ENCODE results near the gene MMRN2.

The MMRN2 gene

DNA sequence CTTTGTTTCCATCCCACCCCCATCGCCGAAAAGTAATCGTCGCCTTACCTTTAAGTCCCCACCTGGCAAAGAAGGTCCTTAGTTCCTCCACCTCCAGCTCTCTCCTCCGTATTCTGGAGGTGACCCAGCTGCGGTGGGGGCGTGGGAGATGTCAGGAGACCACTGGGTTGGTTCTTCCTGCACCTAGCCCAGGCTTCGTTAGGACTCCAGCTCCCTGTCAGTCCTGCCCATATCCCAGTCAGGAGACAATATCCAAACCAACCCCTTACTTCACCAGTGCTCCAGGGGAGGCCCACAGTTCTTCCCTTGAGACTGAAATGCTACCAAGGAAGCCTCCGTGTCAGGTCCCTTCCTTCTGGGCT is 11.6 kb upstream of the MMRN2 start:
- DNase-seq: no peak

DNA sequence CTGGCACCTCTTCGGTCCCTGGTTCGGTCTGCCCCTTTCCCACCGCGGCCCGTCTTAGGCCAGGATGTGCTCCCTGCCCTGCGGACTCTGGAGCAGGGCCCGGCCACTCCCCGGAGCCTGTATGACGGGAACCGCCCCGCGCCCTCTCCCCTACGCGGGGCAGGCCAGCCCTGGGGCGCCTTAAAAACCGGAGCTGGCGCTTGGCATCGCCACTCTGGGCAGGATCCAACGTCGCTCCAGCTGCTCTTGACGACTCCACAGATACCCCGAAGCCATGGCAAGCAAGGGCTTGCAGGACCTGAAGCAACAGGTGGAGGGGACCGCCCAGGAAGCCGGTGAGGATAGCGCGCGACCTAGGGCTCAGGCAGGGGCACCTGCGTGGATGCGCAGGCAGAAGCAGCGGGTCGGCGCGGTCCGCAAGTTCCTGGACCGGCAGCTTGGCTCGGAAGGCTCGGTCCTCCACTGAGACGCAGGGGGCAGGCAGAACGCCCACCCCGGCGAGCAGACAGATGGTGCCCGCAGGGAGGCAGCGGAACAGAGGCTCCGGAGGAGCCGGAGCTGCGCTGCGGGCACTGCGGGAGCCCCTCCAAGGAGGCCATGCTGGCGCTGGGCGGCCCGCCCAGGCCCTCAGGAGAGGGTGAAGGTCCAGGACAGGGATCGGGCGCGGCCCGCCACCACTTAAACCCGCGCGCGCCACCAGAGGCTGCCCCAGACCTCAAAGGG is 11.0 kb upstream of the MMRN2 start, which contains the start of gene ADIRF:
ADIRF (plus strand) TSS at position 212 of the 723 bp plus-strand sequence; CDS start at position 275, 63 bp downstream.
- peak; percentile 32 for DNase-seq

DNA sequence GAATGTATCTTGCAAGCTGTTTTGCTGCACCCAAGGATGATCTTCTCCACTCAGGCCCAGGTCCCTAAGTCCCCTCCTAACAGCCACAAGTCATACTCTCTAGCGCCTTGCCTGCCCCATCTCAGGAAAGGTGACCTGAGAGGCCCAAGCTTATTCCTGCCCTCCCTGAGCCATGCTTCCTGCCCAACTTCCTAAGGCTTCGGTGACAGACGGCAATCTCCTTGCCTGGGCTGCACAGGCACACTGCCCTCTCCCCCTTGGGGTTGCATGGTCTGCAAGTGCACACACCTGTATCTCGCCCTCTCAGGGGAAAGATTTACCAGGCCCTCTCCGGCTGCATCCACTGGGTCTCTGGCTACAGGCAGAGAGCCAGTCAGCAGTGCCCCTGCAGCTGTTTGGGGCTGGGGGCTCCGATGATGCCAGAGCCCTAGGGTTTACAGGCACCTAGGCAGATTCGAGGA is 10.1 kb upstream of the MMRN2 start:
- DNase-seq: no peak

DNA sequence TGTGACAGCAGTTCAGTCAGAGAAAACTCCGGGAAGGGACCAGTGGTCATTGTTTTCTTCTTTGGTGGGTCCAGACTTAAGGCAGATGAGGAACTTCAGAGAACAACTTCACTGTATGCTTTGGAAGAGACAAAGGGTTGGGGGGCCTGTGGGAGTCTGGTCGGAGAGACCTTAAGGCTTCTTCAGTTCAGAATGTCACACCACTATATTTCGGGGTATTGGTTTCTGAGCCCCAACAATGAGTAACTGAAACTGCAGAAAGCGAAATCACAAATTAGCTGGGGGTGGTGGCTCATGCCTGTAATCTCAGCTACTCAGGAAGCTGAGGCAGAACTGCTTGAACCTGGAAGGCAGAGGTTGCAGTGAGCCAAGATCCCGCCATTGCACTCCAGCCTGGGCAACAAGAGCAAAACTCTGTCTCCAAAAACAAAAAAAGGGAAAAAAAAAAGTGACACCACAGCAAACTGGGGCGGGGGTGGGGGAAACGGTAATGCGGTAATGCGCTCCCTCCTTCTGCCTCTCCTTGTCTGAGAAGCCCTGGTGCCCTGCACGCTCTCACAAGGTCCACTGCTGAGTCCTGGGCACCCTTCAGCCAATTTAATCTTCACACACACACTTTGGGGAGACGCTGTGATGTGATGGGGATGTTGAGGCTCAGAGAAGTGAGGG is 8.7 kb upstream of the MMRN2 start:
- DNase-seq: no peak

DNA sequence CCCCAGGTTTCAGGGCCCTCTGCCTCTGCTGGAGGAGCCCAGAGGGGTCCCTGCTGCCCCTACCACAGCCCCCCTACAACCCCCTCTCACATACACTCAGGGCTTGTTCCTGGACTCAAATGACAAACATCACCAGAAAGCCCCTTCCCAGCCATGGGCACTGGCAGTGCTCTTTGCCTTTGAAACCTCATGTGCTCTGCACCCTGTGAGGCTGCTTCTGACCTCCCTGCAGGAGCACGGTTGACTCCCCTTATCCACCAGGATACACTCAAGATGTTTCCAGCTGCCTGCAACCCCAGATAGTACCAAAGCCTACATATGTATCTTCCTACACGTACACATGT is 7.4 kb upstream of the MMRN2 start:
- no peak for DNase-seq

DNA sequence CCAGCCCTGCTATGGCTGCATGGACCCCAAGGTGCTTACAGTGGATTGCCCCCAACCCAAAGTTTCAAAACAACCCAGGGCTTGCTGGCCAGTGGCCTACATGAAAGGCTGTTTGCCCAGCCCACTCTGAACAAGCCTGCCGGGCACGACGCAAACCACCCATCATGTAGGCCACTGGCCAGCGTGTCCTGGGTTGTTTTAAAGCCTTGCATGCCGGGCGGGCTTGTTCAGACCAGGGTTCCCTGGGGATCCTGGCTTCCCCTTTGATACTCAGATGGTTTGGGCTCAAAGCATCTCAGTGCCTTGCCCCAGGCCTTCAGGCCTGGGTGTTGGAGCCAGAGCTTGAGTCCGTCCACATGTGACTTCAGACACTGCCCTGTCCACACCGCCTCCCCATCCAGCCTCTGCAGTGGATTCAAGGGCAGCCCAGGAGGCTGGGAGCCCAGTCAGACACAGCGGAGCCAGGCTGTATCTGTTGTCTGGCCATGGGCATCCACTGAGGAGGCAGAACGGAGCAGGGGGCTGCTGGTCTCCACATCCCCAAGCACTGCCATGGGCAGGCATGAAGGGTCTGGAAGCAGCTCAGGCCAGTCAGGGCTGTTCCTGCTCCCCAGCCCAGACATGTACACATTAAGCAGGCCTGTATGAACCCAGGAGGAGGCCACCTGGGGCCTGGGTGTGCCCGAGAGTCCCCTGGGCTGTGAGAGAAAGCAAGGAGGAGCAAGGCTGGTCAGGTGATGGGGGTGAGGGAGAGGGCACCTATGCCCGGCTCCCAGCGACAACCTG is 6.8 kb upstream of the MMRN2 start:
- DNase-seq: no peak

DNA sequence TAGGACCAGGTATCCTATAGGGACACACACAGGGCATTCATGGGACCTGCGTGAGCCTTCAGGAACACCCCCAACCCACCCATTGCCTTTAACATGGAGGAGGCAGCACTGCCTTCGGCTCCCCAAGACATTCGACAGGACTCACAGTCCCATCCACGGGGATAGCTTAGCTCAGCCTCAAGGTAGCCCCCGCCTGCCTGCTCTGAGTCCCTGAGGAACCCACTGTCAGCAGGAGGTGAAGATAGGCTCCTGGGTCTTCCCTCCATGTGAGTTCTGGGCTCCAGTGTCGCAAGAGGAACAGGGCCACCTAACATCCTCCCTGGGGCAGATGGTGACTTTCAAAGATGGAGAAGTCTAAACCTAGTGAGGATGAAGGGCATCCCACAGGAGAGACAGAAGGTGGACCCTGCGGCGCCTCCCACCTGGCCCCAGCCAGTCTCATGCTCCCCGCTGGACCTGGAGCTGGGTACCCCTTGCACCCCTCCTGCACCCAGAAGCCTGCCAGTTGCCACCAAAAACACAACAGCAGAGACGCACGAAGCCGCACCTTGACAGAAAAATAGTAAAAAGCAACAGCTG is 6.0 kb upstream of the MMRN2 start:
- no peak for DNase-seq

DNA sequence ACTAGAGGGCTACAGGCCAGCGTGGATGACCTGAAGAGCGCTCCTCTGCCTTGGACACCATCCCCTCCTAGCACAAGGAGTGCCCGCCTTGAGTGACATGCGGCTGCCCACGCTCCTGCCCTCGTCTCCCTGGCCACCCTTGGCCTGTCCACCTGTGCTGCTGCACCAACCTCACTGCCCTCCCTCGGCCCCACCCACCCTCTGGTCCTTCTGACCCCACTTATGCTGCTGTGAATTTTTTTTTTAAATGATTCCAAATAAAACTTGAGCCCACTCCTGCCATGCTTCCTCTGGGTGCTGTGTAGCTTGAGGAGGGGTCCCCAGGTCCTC is 5.5 kb upstream of the MMRN2 start:
- DNase-seq: no peak

DNA sequence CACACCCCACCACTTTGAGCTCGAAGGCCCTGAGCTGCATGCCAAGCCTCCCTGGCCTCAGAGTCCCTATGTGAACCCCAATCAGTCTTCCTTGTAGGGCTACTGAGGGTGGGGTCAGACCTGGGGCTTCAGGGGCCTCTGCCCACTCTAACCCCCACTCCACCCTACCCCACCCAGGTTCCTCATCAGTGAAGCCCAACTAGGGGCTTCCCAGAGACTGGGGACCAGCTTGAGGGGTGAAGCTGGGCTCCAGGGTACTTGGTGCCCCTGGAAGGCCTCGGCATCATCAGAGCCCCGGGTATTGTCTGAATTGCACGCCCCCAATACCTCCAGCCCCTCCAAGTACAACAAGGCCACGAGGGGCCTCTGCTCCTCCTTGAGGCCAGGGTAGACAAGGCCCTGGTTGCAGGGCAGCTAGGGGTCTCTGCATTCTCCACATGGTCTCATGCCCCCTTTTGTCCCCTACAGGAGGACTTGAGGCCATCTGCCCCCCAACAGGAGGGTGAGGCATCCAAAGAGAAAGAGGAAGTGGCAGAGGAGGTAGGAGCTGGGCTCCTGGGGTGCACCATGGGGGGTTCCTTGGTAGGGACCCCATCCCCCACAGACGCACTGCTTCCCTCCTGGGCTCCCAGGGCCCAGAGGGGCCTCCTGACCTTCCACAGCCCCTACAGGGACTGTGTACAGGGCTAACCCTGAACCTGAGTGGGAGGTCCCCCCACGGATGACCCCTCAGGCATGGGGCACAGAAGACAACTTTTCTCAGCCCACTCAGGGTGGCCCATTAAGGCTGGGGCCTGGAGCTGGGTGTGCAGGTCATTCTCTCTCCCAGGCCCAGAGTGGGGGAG is 4.9 kb upstream of the MMRN2 start:
- DNase-seq: no peak

DNA sequence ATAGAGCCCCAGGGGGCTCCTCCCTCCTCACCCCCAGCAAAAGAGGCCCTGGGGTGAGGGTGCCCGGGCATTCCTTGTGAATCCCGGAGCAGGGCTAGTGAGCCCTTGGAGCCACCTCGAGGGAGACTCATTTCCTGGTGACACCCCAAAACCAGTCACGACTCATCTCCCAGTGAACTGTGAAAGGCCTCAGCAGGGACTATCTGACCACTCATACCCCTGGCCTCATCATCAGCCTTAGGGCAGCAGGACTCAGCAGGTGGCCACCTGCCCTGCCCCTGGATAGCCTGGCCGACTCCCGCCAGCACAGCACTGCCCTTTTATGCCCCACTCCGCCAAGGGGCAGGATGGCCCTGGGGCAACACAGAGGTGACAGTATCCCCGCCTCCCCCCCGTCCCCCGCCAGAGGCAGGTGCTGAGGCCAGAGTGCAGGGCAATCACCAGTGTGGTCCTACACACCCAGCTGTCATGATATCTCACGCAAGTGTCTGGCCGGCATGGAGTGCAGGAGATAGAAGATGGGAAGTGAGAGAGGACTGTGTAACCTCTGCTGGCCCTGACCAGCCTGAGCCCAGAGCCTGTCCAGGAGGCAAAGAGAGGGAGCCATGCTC is 4.2 kb upstream of the MMRN2 start:
- no peak for DNase-seq

DNA sequence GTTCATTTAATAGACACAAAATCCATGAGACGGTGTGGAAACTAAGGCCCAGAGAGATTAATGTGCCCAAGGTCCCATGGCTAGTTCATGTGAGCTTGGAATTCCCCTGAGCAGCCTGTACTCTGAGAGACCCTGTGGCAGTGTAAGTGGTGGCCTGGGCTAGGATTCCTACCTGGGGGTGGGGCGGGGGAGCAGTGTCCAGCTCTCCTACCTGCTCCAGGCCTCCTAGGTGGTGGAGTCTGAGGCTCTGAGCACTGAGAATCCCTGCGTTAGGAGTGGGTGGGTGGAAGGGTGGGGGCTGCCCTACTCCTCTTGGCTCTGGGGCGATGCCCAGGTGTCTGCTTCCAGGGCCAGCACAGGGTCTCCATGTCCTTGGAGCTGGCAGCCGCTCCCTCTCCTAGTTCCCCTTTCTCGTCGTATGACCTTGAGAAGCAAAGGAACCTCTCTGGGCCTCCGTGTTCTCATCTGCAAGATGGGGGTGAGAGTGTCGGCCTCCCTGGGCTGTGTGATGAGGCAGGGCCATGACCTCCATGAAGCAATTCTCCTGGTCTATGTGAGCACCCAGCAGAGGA is 3.5 kb upstream of the MMRN2 start:
- no peak for DNase-seq

DNA sequence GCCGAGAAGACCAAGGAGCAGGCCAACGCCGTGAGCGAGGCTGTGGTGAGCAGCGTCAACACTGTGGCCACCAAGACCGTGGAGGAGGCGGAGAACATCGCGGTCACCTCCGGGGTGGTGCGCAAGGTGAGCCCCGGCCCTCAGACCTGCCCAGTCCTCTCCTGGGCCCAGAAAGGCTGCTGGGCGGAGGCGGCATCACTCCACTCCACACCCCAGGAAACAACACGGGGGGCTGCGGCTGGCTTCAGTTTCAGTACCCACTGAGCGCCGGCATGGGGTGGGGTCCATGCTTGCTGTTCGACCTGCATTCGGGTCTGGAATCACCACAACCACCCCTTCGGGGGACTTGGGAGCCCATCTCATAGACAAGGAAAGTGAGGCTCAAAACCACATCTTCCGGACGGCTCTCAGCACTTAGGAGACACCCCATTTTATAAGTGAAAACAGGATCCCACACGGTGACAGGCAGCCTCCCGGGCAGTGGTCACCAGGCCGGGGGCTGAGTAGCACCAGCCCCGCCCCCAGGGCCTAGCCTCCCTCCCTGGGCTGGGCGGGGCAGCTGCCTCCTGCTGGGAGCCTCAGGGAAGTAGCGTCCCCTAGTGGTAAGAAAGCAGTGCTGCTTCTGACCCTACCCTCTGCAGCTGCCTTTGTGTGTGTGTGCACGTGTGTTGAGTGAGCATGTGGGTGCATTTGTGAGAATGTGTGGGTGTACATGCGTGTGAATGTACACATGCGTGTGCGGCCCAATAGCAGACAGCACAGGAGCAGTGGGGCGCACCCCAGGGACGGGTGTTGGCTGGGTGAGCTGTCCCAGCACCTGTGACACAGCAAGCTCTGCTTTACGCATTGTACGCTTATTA is 2.8 kb upstream of the MMRN2 start:
- DNase-seq: no peak

DNA sequence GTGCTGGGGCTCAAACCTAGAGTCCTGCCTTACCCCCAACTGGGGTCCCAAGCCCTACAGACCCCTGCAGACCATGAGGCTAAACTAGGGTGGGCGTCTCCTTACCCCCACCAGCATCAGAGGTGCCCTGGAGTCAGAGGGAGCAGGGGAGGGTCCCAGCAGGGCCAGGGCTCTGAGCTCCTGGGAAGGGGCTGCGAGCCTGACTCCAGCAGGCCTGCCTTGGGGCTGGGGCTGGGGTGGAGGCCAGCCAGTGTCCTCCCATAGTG is 2.3 kb upstream of the MMRN2 start:
- no peak for DNase-seq

DNA sequence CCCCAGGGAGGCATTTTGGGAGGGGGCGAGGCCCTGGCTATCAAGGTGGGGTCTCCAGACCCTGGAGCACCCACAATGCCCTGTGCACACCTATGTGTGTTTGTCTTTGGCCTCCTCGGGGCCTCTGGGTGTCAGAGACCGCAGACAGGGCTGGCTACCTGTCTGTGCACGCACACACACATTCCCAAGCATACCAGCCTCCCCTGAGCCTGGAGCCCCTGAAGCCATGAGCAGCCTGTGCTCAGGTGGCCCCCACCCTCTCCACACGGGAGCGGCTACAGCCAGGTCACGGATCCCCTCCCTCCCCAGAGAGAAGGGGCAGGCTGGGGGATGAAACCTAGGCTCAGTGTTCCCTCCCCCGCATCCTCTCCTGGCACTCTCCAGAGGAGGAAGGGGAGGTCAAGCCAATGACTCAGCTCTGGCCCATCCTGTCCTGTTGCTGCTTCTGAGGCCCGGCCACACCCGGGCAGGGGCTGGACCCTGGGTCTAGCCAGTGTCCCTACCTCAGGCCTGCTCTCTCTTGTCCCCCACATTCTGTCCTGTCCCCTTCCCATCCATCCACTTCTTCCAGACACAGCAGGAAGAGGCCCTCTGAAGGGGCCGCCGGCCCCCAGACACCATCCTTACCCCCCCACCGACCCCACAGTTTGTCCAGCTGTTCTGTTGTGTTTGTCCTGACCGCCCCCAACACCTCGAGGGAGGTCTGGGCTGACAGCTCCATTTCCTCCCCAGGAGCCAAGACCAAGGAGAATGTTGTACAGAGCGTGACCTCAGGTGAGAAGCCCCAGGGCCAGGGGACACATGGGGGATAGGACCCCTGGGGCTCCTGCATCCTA is 1.7 kb upstream of the MMRN2 start:
- no peak for DNase-seq

DNA sequence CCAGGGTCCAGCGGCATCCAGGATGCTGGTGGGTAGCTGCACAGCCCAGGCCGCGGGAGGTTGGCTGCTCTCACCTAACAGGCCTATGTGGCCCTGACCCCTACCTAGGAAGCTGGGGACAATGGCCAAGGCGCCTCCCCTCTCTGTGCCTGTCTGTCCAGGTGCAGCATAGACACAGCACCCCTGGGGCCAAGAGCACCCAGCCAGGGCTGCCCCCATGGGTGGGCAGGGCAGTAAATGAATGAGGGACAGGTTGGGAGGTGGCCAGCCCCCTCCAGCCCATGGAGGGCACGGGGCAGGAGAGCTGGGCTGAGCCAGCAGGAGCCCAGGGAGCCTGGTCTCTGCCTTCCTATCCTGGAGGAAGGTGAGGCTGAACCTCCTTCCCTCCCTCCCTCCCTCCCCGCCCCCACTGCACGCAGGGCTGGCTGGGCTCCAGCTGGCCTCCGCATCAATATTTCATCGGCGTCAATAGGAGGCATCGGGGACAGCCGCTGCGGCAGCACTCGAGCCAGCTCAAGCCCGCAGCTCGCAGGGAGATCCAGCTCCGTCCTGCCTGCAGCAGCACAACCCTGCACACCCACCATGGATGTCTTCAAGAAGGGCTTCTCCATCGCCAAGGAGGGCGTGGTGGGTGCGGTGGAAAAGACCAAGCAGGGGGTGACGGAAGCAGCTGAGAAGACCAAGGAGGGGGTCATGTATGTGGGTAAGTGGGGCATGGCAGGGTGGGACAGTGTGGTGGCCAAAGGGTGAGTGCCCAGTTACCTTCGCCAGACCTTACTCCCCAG is 893 bp upstream of the MMRN2 start, which contains the start of gene SNCG:
SNCG (plus strand) TSS at position 484 of the 785 bp plus-strand sequence; CDS start at position 583, 99 bp downstream.
- DNase-seq: peak; percentile 5

DNA sequence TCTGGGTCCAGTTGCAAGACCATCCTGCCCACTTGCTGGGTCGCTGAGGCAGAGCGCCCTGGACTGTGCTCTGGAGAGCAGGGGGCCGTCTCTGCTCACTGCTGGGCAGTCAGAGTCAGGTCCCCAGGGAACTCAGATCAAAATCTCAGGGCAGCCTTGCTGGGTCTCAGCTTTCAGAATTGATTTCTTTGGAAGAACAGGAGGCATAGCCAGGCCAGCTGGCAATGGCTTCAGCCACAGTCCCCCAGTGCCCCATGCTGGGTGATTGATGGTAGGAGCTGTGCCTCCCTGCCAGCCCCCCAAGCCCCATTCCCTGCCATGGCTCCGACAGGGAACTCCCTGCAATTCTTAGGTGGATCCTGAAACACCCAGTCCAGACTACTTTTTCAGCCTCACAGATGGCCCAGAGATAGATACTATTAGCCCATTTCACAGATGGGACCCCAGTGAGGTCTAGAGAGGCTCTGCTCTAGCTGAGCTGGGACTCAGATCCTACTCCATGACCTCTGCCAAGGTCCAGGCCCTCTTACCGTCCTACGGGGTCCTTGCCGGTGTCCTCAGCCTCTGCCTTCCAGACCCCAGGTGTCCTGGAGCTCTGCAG is 467 bp downstream of the MMRN2 start:
- DNase-seq: no peak

DNA sequence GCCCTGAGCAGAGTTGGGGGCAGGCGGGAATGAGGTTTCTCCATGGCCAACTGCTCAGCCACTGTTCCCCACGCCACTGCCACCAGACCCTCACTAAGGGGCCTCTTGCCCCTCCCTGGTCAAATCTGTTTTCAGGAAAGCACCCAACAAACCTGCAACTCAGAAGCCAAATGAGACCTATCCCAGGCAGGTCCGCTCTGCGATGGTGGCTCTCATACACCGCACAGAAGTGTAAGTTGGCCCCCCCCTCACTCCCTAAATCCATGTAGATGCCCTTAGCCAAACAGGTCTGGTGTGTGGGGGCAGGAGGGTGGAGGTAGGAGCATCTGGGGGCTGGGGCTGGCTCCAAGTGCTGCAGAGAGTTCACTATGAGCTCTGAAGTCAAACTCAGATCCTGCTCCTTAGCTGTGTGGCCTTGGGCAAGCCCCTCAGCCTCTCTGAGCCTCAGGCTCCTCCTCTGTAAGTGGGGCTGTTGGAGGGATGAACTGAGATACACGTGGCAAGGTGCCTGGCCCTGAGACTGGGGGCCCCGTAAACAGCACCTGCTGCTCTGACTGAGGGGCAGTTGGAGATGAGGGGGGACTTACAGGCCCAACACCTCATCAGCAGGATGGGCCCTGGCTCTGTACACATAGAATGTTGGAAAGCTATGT is 1.1 kb downstream of the MMRN2 start:
- no peak for DNase-seq

DNA sequence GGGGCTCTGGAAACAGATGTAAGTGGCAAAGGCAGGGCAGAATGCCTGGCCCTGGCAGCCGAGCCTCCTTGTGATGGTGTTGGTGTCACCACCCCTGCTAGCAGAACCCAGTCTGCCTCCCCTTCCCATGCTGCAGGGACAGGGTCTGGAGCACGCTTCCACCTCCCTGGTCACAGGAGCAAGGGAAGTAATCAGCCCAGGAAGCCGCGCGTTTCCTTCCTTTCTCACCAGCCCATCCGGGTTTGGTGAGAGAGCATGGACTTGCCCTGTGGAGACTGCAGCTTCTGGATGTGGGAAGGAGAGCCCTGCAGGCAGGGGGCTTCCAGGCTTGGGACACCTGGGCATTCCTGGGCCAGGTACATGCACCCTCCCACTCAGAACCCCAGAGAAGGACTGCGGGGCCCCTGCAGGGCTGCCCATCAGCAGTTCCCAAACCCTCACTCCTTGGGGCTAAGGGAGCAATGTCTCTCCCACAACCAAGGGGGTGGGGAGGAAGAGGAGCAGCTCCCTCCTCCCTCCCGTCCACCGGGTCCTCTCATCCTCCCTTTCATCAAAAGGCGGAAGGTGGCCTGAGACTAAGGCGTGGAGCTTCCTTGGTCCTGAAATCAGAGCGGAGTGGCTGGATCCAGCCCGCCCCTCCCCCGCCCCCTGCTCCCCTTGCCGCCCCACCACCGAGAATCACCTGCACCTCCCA is 1.8 kb downstream of the MMRN2 start:
- no peak for DNase-seq

Data from DMS79 treated with DMSO at 0.1 percent for 48 hours (cell line).